CD14-positive monocyte (primary cell): ENCODE data around the gene BPTF. TPM values are rescaled to one million over a fixed set of nuclear protein-coding genes. Genes with fewer than 3 reads are reported as not detected.

ENCODE experiments used
- DNase-seq, 3 donors: peaks; one replicate each; pipeline ENCODE4 v3.0.0-alpha.2; 2011 to 2022
- H2AFZ ChIP-seq: 2 replicates; pipeline ENCODE4 v1.6.0; 2012; ENCODE audit warnings: mild to moderate bottlenecking, low read depth, low read length, inconsistent platforms; ENCODE audit not compliant: insufficient read depth, poor library complexity, severe bottlenecking
- H3K27ac ChIP-seq, 2 donors: 1 replicate in 1 of 2; 2 replicates in 1 of 2; pipeline ENCODE4 v1.5.1; 2012 to 2013; ENCODE audit warnings: low read length in 2 of 2, control low read depth in 1 of 2, inconsistent platforms in 1 of 2, low read depth in 1 of 2, mild to moderate bottlenecking in 1 of 2
- H3K27me3 ChIP-seq, 2 donors: one replicate each; pipeline versions ENCODE4 v1.6.0 to v1.6.1; 2011 to 2013; ENCODE audit warnings: low read length in 2 of 2; ENCODE audit not compliant: control insufficient read depth in 2 of 2, insufficient read depth in 2 of 2
- H3K36me3 ChIP-seq, 2 donors: replicated peaks in 1 of 2; 1 replicate in 1 of 2; 2 replicates in 1 of 2; pipeline versions ENCODE4 v1.5.1 to v1.6.1; 2012 to 2013; ENCODE audit warnings: low read length in 2 of 2, control low read depth in 1 of 2, inconsistent platforms in 1 of 2, mild to moderate bottlenecking in 1 of 2; ENCODE audit not compliant: insufficient read depth in 2 of 2, control insufficient read depth in 1 of 2
- H3K4me1 ChIP-seq, 2 donors: 1 replicate in 1 of 2; 2 replicates in 1 of 2; pipeline versions ENCODE4 v1.5.1 to v1.6.1; 2012 to 2013; ENCODE audit warnings: low read length in 2 of 2, control low read depth in 1 of 2, inconsistent platforms in 1 of 2, mild to moderate bottlenecking in 1 of 2, moderate library complexity in 1 of 2; ENCODE audit not compliant: insufficient read depth in 2 of 2, control insufficient read depth in 1 of 2
- H3K4me2 ChIP-seq: replicated peaks from 2 replicates; pipeline ENCODE3; 2012; ENCODE audit warnings: low read length, moderate library complexity, mild to moderate bottlenecking; ENCODE audit not compliant: poor library complexity, severe bottlenecking; ENCODE audit errors: extremely low read depth
- H3K4me3 ChIP-seq, 3 experiments: fragments of 200-600 bp in 1 of 3; sonication (generic) in 1 of 3; replicated peaks in 1 of 3; 1 replicate in 2 of 3; 2 replicates in 1 of 3; pipeline ENCODE4 v1.5.1; 2011 to 2013; ENCODE audit warnings: low read length in 3 of 3, mild to moderate bottlenecking in 3 of 3, control low read depth in 2 of 3, low read depth in 2 of 3, inconsistent platforms in 1 of 3, moderate library complexity in 1 of 3
- H3K79me2 ChIP-seq: 2 replicates; pipeline ENCODE4 v1.6.0; 2012; ENCODE audit warnings: mild to moderate bottlenecking, control low read depth, inconsistent platforms, low read length, moderate library complexity; ENCODE audit not compliant: insufficient read depth
- H3K9ac ChIP-seq: 2 replicates; pipeline ENCODE4 v1.6.0; 2017; ENCODE audit warnings: low read length, mild to moderate bottlenecking; ENCODE audit not compliant: insufficient read depth, poor library complexity, severe bottlenecking
- H3K9me3 ChIP-seq, 2 donors: replicated peaks in 1 of 2; 1 replicate in 1 of 2; 2 replicates in 1 of 2; pipeline versions ENCODE4 v1.5.1 to v1.6.1; 2012 to 2013; ENCODE audit warnings: low read length in 2 of 2, control low read depth in 1 of 2; ENCODE audit not compliant: control insufficient read depth in 1 of 2, insufficient read depth in 1 of 2
- H4K20me1 ChIP-seq: 2 replicates; pipeline ENCODE4 v1.6.0; 2012; ENCODE audit warnings: mild to moderate bottlenecking, low read length, control low read depth, moderate library complexity; ENCODE audit not compliant: insufficient read depth
- H3K27ac Mint-ChIP-seq, 7 donors: one replicate each; pipeline ENCODE4 v1.8.0; 2020; ENCODE audit warnings: mild to moderate bottlenecking in 7 of 7, mixed read lengths in 7 of 7, moderate library complexity in 6 of 7, inconsistent platforms in 2 of 7
- H3K27me3 Mint-ChIP-seq, 3 donors: one replicate each; pipeline ENCODE4 v1.8.0; 2021 to 2022; ENCODE audit warnings: low read depth in 3 of 3, mild to moderate bottlenecking in 3 of 3, mixed read lengths in 3 of 3, moderate library complexity in 3 of 3, inconsistent platforms in 1 of 3
- H3K36me3 Mint-ChIP-seq, 2 donors: one replicate each; pipeline ENCODE4 v1.8.0; 2020; ENCODE audit warnings: mixed read lengths in 2 of 2, inconsistent platforms in 1 of 2, mild to moderate bottlenecking in 1 of 2
- H3K4me1 Mint-ChIP-seq: one replicate; pipeline ENCODE4 v1.8.0; 2020; ENCODE audit warnings: mild to moderate bottlenecking, mixed read lengths
- H3K4me3 Mint-ChIP-seq, 2 donors: one replicate each; pipeline ENCODE4 v1.8.0; 2020; ENCODE audit warnings: mild to moderate bottlenecking in 2 of 2, mixed read lengths in 2 of 2, moderate library complexity in 1 of 2
- H3K9me3 Mint-ChIP-seq, 7 donors: one replicate each; pipeline ENCODE4 v1.8.0; 2020 to 2022; ENCODE audit warnings: mixed read lengths in 7 of 7, mild to moderate bottlenecking in 6 of 7, moderate library complexity in 6 of 7, inconsistent platforms in 2 of 7
- WGBS: methylation state at CpG from one replicate; pipeline ENCODE4 v1.1.5; 2013; ENCODE audit warnings: missing lambda C conversion rate; ENCODE audit not compliant: insufficient coverage; 5-methylcytosine and 5-hydroxymethylcytosine counted together
- intact Hi-C, 2 donors: fragments of 100-400 bp; cut with micrococcal nuclease; formaldehyde crosslinking; loops; one replicate each; pipeline versions ENCODE4 v1.15.0 to v1.15.1; 2023
- polyA plus RNA-seq, 3 donors: library from polyadenylated mRNA; depleted of rRNA in 1 of 3; unstranded in 2 of 3; stranded (reverse) in 1 of 3; fragments of 300-500 nt in 2 of 3; fragments of >200 nt in 1 of 3; fragmentation: Illumina TruSeq in 2 of 3; gene quantifications; 1 replicate in 2 of 3; 2 replicates in 1 of 3; pipeline ENCODE4 v1.2.3, GENCODE V29; 2012 to 2021
- TF ChIP-seq, protein P1 (sequence below): fragments of 200-600 bp; IDR thresholded peaks from one replicate; pipeline ENCODE4 v1.8.0; 2022; ENCODE audit warnings: antibody characterized with exemption, mild to moderate bottlenecking

BPTF gene
- polyA plus RNA-seq, 3 donors: 1.9 to 51.1 (median 4.5) TPM

DNA sequence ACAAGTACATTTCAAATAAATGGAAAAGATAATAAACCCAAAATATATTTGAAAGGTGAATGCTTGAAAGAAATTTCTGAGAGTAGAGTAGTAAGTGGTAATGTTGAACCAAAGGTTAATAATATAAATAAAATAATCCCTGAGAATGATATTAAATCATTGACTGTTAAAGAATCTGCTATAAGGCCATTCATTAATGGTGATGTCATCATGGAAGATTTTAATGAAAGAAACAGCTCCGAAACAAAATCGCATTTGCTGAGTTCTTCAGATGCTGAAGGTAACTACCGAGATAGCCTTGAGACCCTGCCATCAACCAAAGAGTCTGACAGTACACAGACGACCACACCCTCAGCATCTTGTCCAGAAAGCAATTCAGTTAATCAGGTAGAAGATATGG, 86.8 kb downstream of the BPTF start:
- no peak overlapping the region for H3K9ac ChIP-seq
- H3K9me3 ChIP-seq: no peaks in the 10 kb centered on the region
- Mint-ChIP-seq H3K27ac (peak overlapping the region in 1 of 7 donors; percentile 0), H3K4me3 (no peak overlapping the region), H3K4me1 (no peaks in the 10 kb centered on the region), H3K36me3 (peaks cover 70 to 90% of the 10 kb centered on the region in 2 donors), H3K27me3 (no peaks in the 10 kb centered on the region), H3K9me3 (no peaks in the 10 kb centered on the region)
- TF ChIP-seq, protein P1, sequence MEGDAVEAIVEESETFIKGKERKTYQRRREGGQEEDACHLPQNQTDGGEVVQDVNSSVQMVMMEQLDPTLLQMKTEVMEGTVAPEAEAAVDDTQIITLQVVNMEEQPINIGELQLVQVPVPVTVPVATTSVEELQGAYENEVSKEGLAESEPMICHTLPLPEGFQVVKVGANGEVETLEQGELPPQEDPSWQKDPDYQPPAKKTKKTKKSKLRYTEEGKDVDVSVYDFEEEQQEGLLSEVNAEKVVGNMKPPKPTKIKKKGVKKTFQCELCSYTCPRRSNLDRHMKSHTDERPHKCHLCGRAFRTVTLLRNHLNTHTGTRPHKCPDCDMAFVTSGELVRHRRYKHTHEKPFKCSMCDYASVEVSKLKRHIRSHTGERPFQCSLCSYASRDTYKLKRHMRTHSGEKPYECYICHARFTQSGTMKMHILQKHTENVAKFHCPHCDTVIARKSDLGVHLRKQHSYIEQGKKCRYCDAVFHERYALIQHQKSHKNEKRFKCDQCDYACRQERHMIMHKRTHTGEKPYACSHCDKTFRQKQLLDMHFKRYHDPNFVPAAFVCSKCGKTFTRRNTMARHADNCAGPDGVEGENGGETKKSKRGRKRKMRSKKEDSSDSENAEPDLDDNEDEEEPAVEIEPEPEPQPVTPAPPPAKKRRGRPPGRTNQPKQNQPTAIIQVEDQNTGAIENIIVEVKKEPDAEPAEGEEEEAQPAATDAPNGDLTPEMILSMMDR: no peak
- H3K27ac ChIP-seq: peak overlapping the region in 1 of 2 donors; percentile 27
- WGBS: no CpG with 5 or more reads among the region's 4 CpGs
- no peaks in the 10 kb centered on the region for H3K4me1 ChIP-seq
- no peak for DNase-seq
- intact Hi-C loops: no loop called here
- no peak overlapping the region for H3K4me2 ChIP-seq
- no peak overlapping the region for H2AFZ ChIP-seq
- H3K4me3 ChIP-seq: no peak overlapping the region
- H3K79me2 ChIP-seq: peaks cover 4% of the 10 kb centered on the region
- H3K36me3 ChIP-seq: peaks cover 68 to 93% of the 10 kb centered on the region in 2 donors
- H3K27me3 ChIP-seq: no peaks in the 10 kb centered on the region
- H4K20me1 ChIP-seq: peaks cover 5% of the 10 kb centered on the region

GRCh38 chr17:67912656-67913055, 87.4 kb downstream of the BPTF start:
- Mint-ChIP-seq H3K27me3 (no peaks in the 10 kb centered on the region), H3K9me3 (no peaks in the 10 kb centered on the region), H3K36me3 (peaks cover 64 to 87% of the 10 kb centered on the region in 2 donors), H3K4me1 (no peaks in the 10 kb centered on the region), H3K27ac (no peak overlapping the region), H3K4me3 (no peak overlapping the region)
- no peak overlapping the region for H2AFZ ChIP-seq
- H3K4me1 ChIP-seq: no peaks in the 10 kb centered on the region
- H3K4me2 ChIP-seq: no peak overlapping the region
- no peak for DNase-seq
- peaks cover 4% of the 10 kb centered on the region for H3K79me2 ChIP-seq
- TF ChIP-seq, protein P1: no peak
- peak overlapping the region in 1 of 2 donors; percentile 27 for H3K27ac ChIP-seq
- WGBS: 98% methylated on average over 6 of the region's 7 CpGs
- intact Hi-C loops: no loop called here
- no peak overlapping the region for H3K4me3 ChIP-seq
- H3K36me3 ChIP-seq: peaks cover 66 to 87% of the 10 kb centered on the region in 2 donors
- no peak overlapping the region for H3K9ac ChIP-seq
- H3K27me3 ChIP-seq: no peaks in the 10 kb centered on the region
- H3K9me3 ChIP-seq: no peaks in the 10 kb centered on the region
- H4K20me1 ChIP-seq: peaks cover 5% of the 10 kb centered on the region
